ENCODE results near the gene MYH7B.

GRCh38 chr20:34970193-34970840 is 14.6 kb downstream of the MYH7B start:
- TF ChIP-seq CTCF (IDR thresholded peaks at IDR 0.05) (no peak), POLR2A (IDR thresholded peaks at IDR 0.05) (no peak)
